Kidney epithelial cell (primary cell): ENCODE results near the gene NXPH4. TPM values are rescaled to one million over a fixed set of nuclear protein-coding genes. Genes with fewer than 3 reads are reported as not detected.

Source experiments
- DNase-seq: peaks from one replicate; pipeline ENCODE4 v3.0.0-alpha.2; 2010; ENCODE audit warnings: low read depth
- H3K27me3 ChIP-seq: 2 replicates; pipeline ENCODE4 v1.6.0; 2011; ENCODE audit warnings: low read length; ENCODE audit not compliant: control insufficient read depth, insufficient read depth
- H3K36me3 ChIP-seq: 2 replicates; pipeline ENCODE4 v1.5.1; 2011; ENCODE audit warnings: low read length; ENCODE audit not compliant: control insufficient read depth, insufficient read depth
- H3K4me3 ChIP-seq: 2 replicates; pipeline ENCODE4 v1.5.1; 2011; ENCODE audit warnings: low read depth, mild to moderate bottlenecking, control low read depth, low read length
- CTCF ChIP-seq: IDR thresholded peaks from 2 replicates; pipeline ENCODE4 v1.5.1; 2011; ENCODE audit warnings: mild to moderate bottlenecking, moderate library complexity, low read length, control low read depth, inconsistent platforms; ENCODE audit not compliant: insufficient read depth, poor library complexity, severe bottlenecking
- total RNA-seq: library from RNA; depleted of rRNA; stranded (reverse); fragments of >200 nt; gene quantifications from 2 replicates; pipeline ENCODE4 v1.2.3, GENCODE V29; 2015

Gene NXPH4
- total RNA-seq, 1 donor from 2014 or later, result 5.9 TPM

- Histone ChIP-seq H3K4me3 (no peak overlapping the region), H3K36me3 (peaks cover 2% of the 10 kb centered on the region), H3K27me3 (no peaks in the 10 kb centered on the region)
- no peak for TF ChIP-seq CTCF
- DNase-seq, result no peak
Observed at GRCh38 chr12:57180321-57180989, 36.1 kb upstream of the NXPH4 start.

GRCh38 chr12:57181072-57181471, 35.5 kb upstream of the NXPH4 start:
- Histone ChIP-seq H3K27me3 (no peaks in the 10 kb centered on the region), H3K4me3 (no peak overlapping the region), H3K36me3 (peaks cover 2% of the 10 kb centered on the region)
- DNase-seq, result no peak
- no peak for TF ChIP-seq CTCF

GRCh38 chr12:57181561-57182155, 34.9 kb upstream of the NXPH4 start:
- no peak for TF ChIP-seq CTCF
- H3K36me3 ChIP-seq, result peaks cover 2% of the 10 kb centered on the region
- no peaks in the 10 kb centered on the region for H3K27me3 ChIP-seq

GRCh38 chr12:57182918-57183575, 33.5 kb upstream of the NXPH4 start:
- H3K4me3 ChIP-seq, result no peak overlapping the region
- TF ChIP-seq CTCF, result peak; percentile 94
- H3K36me3 ChIP-seq, result peaks cover 2% of the 10 kb centered on the region
- DNase-seq, result peak; percentile 10
- no peaks in the 10 kb centered on the region for H3K27me3 ChIP-seq

More at GRCh38 chr12:57181561-57182155, 34.9 kb upstream of the NXPH4 start:
- H3K4me3 ChIP-seq, result no peak overlapping the region
- DNase-seq, result no peak

GRCh38 chr12:57183939-57184725, 32.5 kb upstream of the NXPH4 start:
- DNase-seq, result no peak
- no peaks in the 10 kb centered on the region for H3K27me3 ChIP-seq
- H3K36me3 ChIP-seq, result peaks cover 2% of the 10 kb centered on the region
- H3K4me3 ChIP-seq, result no peak overlapping the region
- no peak for TF ChIP-seq CTCF
